Activated naive CD4-positive, alpha-beta T cell treated with anti-CD3 and anti-CD28 coated beads for 36 hours (primary cell): ENCODE data around the gene ROCK2. TPM values are rescaled to one million over a fixed set of nuclear protein-coding genes. Genes with fewer than 3 reads are reported as not detected.

Experiments used
- CTCF ChIA-PET: fragments of 350-600 bp; sonication (Branson Sonifier 250); formaldehyde crosslinking; loops from one replicate; lab custom pipeline; 2021; ENCODE audit warnings: antibody characterized with exemption; lab: Charles Lee
- DNase-seq: peaks from one replicate; pipeline ENCODE4 v3.0.0-alpha.2; 2020
- H3K27ac Mint-ChIP-seq: one replicate; pipeline ENCODE4 v1.8.0; 2021; ENCODE audit warnings: mild to moderate bottlenecking, mixed read lengths
- H3K27me3 Mint-ChIP-seq: one replicate; pipeline ENCODE4 v1.8.0; 2021; ENCODE audit warnings: low read depth, mixed read lengths
- H3K36me3 Mint-ChIP-seq: one replicate; pipeline ENCODE4 v1.8.0; 2021; ENCODE audit warnings: low read depth, mixed read lengths
- H3K4me1 Mint-ChIP-seq: one replicate; pipeline ENCODE4 v1.8.0; 2021; ENCODE audit warnings: low read depth, mixed read lengths
- H3K4me3 Mint-ChIP-seq: one replicate; pipeline ENCODE4 v1.8.0; 2021; ENCODE audit warnings: mild to moderate bottlenecking, moderate library complexity, mixed read lengths
- H3K9me3 Mint-ChIP-seq: one replicate; pipeline ENCODE4 v1.8.0; 2021; ENCODE audit warnings: mixed read lengths
- intact Hi-C: fragments of 100-400 bp; cut with micrococcal nuclease; formaldehyde crosslinking; loops from one replicate; pipeline ENCODE4 v1.15.1; 2023
- total RNA-seq, 2 experiments: library from RNA; stranded (reverse); gene quantifications; one replicate each; pipeline ENCODE4 v1.2.3, GENCODE V29; 2021

Gene ROCK2
- total RNA-seq = 1 to 10 TPM; 8.4 to 9.4 TPM

- Mint-ChIP-seq H3K27ac (peak within 1 kb of the TSS; percentile 85), H3K9me3 (no peaks in the 10 kb centered on the region), H3K4me1 (peaks cover 29% of the 10 kb centered on the region), H3K4me3 (peak within 1 kb of the TSS; percentile 99), H3K27me3 (no peaks in the 10 kb centered on the region), H3K36me3 (peaks cover 2% of the 10 kb centered on the region)
- CTCF ChIA-PET = interaction anchor here (0.6 to 1.4 kb wide), 3 partner anchors 73 to 212 kb away, joined by 3 read pairs; no protein-coding TSS in a partner anchor
- DNase-seq = peak; percentile 72
- intact Hi-C loops = loop anchor here (1.0 to 10.0 kb wide), 5 partner anchors 110 to 532 kb away; partner anchors contain the start of genes PDIA6 and SLC66A3
Observed at GRCh38 chr2:11344342-11344955, at the start of gene ROCK2. Gene ROCK2 (minus strand): TSS chr2:11344636. CDS start chr2:11344136, 500 bp downstream.

DNA sequence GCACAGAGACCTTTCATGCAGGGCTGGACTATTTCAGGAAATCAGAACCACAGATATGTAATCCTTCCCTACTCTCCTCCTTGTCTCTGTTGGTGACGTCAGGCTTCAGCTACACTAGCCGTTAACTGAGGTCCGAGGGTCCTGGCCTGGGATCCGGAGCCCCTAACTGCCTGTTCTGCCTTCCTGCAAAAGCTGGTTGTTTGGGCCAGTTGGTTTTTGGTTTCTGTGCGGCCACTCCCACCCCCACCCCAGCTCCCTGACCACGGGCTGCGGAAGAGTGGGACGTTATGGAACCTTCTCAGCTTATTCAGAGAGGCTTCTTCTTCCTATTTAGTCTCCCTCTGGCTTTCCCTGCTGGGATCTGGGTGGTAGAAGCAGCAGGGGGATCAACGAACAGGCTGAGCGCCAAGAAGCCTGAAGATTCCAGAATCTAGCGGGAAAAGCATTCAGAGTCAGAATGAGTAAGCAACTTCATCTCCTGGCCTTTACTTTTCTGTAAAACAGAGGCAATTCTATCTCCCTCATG lies 49.3 kb upstream of the ROCK2 start:
- CTCF ChIA-PET = interaction anchor here (1.5 kb wide), 1 partner anchor 24 kb away, joined by 3 read pairs; no protein-coding TSS in a partner anchor
- H3K4me1 Mint-ChIP-seq = no peaks in the 10 kb centered on the region
- intact Hi-C loops = no loop called here

DNA sequence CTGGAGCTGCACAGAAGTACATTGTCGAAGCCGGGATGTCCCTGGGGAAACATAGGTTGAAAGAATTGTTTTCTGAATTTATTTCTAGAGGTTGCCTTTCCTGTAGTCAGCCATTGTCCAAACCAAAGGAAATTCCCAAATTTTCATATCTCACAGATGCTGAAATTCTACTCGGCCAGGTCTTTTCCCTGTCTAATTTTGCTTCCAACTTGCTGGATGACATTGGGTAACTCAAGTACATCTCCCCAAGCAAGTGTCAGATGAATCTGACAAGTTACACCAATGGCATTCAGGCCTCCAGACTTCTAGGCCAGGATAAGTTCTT lies 47.5 kb upstream of the ROCK2 start:
- H3K4me3 Mint-ChIP-seq = no peak overlapping the region
- no peak overlapping the region for H3K27ac Mint-ChIP-seq
- no peak for DNase-seq
- H3K36me3 Mint-ChIP-seq = no peaks in the 10 kb centered on the region
- H3K9me3 Mint-ChIP-seq = no peaks in the 10 kb centered on the region
- H3K27me3 Mint-ChIP-seq = peaks cover 3% of the 10 kb centered on the region
- no peaks in the 10 kb centered on the region for H3K4me1 Mint-ChIP-seq
- CTCF ChIA-PET = no interaction called here
- intact Hi-C loops = no loop called here

More for the DNA sequence above, 49.3 kb upstream of the ROCK2 start:
- H3K9me3 Mint-ChIP-seq = no peaks in the 10 kb centered on the region
- no peaks in the 10 kb centered on the region for H3K36me3 Mint-ChIP-seq
- H3K27ac Mint-ChIP-seq = no peak overlapping the region
- peaks cover 3% of the 10 kb centered on the region for H3K27me3 Mint-ChIP-seq
- H3K4me3 Mint-ChIP-seq = no peak overlapping the region
- no peak for DNase-seq

- intact Hi-C loops = no loop called here
- no peak for DNase-seq
- Mint-ChIP-seq H3K9me3 (no peaks in the 10 kb centered on the region), H3K27ac (no peak overlapping the region), H3K4me3 (no peak overlapping the region), H3K4me1 (no peaks in the 10 kb centered on the region), H3K27me3 (peaks cover 3% of the 10 kb centered on the region), H3K36me3 (no peaks in the 10 kb centered on the region)
- CTCF ChIA-PET = no interaction called here
Observed at GRCh38 chr2:11390399-11390658, 45.9 kb upstream of the ROCK2 start.

DNA sequence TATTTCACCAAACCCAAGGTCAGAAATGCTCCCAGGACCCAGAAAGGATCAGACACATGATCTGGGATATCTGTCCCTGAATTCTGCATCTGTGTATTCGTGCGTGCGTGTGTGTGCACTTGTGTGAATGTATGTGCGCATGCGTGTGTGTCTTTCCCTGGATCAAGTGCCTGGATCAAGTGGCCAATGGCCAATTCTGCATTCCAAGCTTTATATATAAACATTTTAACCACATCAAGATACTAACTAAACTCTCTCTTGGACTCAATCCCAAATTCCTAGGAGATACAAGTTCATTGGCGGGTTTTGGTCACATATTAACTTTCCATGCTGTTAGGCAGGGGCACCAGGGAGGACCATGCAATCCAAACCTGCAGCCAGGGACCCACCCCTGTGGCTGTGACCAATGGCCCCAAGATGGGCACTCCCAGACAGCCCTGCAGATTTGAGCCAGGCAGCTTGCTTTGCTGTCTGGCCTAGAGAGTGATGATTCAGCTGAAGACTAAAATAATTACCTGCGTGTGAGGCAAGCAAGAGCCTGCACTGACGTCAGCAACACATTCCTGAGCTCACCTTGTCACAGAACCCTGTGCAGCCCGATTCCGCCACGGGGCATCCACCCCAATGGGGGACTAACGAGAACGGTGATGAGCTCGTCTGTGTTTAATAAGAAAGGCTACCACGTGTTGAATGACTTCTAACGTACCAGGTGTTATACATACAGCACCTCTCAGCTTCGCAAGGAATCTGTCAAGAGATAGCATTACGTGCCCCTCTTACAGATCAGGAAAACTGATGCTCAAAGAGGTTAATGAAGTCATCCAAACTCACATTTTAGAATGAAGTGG lies 45.3 kb upstream of the ROCK2 start:
- no peak overlapping the region for H3K4me3 Mint-ChIP-seq
- H3K36me3 Mint-ChIP-seq = no peaks in the 10 kb centered on the region
- DNase-seq = no peak
- no peaks in the 10 kb centered on the region for H3K9me3 Mint-ChIP-seq
- intact Hi-C loops = no loop called here
- H3K27me3 Mint-ChIP-seq = peaks cover 3% of the 10 kb centered on the region
- H3K4me1 Mint-ChIP-seq = no peaks in the 10 kb centered on the region
- CTCF ChIA-PET = no interaction called here
- no peak overlapping the region for H3K27ac Mint-ChIP-seq

DNA sequence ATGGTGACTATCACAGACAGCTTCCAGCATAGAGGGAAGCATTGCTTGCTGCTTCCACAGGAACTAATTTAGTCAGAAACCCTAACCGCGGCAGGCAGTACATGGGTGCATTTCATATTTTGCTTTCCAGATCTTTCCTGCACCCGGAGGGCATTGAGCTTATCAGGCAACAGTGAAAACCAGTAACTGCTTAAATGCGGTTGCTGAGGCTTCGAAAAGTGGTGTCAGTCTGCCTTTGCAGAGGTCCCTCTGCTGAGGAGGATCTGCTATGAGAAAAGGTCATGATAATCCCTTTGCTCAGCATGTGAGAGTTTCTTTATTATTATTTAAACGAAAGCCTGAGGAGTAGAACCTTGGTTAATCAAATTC lies 44.6 kb upstream of the ROCK2 start:
- H3K36me3 Mint-ChIP-seq = no peaks in the 10 kb centered on the region
- no peaks in the 10 kb centered on the region for H3K9me3 Mint-ChIP-seq
- H3K4me3 Mint-ChIP-seq = no peak overlapping the region
- intact Hi-C loops = no loop called here
- DNase-seq = no peak
- no peaks in the 10 kb centered on the region for H3K4me1 Mint-ChIP-seq
- H3K27me3 Mint-ChIP-seq = peaks cover 3% of the 10 kb centered on the region
- CTCF ChIA-PET = interaction anchor here (1.2 kb wide), 1 partner anchor 264 kb away, joined by 3 read pairs; no protein-coding TSS in a partner anchor
- no peak overlapping the region for H3K27ac Mint-ChIP-seq

DNA sequence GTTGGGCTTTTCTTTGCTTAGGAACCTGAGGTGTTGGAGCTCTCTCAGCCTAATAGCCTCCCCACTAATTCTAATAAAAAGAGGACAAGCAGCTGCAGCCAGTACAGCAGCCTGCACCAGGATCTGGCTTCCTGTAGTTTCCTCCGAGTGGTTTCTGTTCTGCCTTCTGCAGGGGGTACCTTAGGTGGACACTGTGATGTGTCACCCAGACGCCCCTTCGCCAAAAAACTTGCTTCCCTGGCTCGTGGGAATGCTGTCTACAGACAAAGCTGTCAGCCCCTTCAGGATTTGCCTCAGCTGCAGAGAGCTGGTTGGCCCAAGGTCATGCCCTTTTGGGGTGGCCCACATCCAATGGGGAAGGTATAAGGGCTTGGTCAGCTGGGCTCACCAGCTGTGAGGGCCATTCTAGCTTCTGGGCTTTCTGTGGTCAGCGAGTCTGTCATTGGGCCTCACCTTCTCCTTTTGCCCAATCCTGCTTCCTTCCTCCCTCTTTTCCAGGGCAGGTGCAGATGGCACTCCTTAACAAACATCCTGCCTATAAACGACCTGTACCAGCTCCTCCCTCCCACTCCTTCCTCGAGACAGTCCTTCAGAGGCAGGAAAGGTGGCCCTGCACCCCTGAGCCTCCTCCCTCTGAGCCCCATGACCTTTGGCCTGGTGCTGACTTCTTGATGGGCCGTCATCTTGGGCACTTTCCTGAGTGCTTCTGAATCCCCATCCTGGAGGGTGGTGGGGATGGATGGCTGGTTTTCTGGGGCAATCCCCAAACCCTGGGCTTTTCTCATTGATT lies 44.0 kb upstream of the ROCK2 start:
- intact Hi-C loops = no loop called here
- Mint-ChIP-seq H3K4me3 (no peak overlapping the region), H3K27ac (no peak overlapping the region), H3K36me3 (no peaks in the 10 kb centered on the region), H3K27me3 (peaks cover 3% of the 10 kb centered on the region), H3K4me1 (no peaks in the 10 kb centered on the region), H3K9me3 (no peaks in the 10 kb centered on the region)
- CTCF ChIA-PET = interaction anchor here (1.2 kb wide), 1 partner anchor 264 kb away, joined by 3 read pairs; no protein-coding TSS in a partner anchor
- DNase-seq = no peak

DNA sequence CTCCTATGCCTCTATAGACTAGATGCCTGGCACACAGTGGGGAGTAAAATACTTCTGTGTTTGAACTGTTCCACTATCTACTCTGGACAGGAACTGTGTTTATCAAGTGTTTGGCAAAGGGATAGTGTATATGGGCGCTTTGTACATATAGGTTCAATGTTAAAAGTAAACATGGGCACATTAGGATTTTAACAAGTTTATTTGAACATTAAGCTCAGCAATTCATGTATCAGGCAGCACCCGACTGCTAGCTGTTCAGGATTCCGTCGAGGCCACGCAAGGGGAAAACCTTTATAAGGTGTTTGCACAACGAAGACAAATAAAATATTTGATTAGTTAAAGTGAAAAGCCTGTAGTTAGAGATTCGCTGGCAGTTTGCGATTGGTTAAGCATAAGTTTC lies 43.4 kb upstream of the ROCK2 start:
- Mint-ChIP-seq H3K4me1 (no peaks in the 10 kb centered on the region), H3K27ac (no peak overlapping the region), H3K9me3 (no peaks in the 10 kb centered on the region), H3K4me3 (no peak overlapping the region), H3K36me3 (no peaks in the 10 kb centered on the region), H3K27me3 (peaks cover 3% of the 10 kb centered on the region)
- DNase-seq = no peak
- CTCF ChIA-PET = interaction anchor here (1.2 kb wide), 1 partner anchor 263 kb away, joined by 3 read pairs; no protein-coding TSS in a partner anchor
- intact Hi-C loops = no loop called here

DNA sequence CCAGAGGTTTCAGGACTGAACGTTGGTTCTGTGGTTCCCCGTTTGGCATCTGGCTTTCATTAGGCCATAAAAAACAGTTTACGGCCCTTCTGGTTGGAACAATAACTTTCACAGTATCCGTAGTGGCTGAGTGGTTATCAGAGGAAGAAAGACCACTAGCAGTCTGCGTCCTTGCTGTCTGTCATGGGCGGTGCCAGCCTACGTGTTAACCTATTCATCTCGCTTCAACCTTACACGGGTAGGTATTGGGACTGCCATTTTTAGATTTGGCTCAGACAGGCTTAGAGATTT lies 42.6 kb upstream of the ROCK2 start:
- intact Hi-C loops = no loop called here
- DNase-seq = no peak
- CTCF ChIA-PET = no interaction called here
- no peaks in the 10 kb centered on the region for H3K36me3 Mint-ChIP-seq
- no peak overlapping the region for H3K4me3 Mint-ChIP-seq
- no peaks in the 10 kb centered on the region for H3K4me1 Mint-ChIP-seq
- no peaks in the 10 kb centered on the region for H3K9me3 Mint-ChIP-seq
- H3K27me3 Mint-ChIP-seq = peaks cover 3% of the 10 kb centered on the region
- no peak overlapping the region for H3K27ac Mint-ChIP-seq

DNA sequence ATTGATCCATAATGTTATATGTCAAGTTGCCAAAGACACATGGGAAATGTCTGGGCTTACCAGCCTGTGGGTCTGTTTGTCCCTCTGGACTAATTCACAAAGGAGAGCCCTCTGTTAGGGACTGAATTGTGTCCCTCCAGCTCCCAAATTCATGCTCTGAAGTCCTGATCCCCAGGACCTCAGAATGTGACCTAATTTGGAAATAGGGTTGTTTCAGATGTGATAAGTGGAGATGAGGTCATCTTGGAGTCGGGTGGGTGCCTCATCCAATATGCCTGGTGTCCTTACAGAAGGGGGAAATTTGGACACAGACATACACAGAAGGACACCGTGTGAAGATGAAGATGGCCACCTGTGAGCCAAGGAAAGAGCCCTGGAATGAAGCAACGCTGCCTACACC lies 41.4 kb upstream of the ROCK2 start:
- DNase-seq = no peak
- no peaks in the 10 kb centered on the region for H3K27me3 Mint-ChIP-seq
- no peak overlapping the region for H3K4me3 Mint-ChIP-seq
- no peaks in the 10 kb centered on the region for H3K4me1 Mint-ChIP-seq
- H3K27ac Mint-ChIP-seq = no peak overlapping the region
- H3K36me3 Mint-ChIP-seq = no peaks in the 10 kb centered on the region
- CTCF ChIA-PET = no interaction called here
- H3K9me3 Mint-ChIP-seq = no peaks in the 10 kb centered on the region
- intact Hi-C loops = no loop called here

- intact Hi-C loops = no loop called here
- H3K9me3 Mint-ChIP-seq = no peaks in the 10 kb centered on the region
- no peaks in the 10 kb centered on the region for H3K27me3 Mint-ChIP-seq
- no peaks in the 10 kb centered on the region for H3K4me1 Mint-ChIP-seq
- no peaks in the 10 kb centered on the region for H3K36me3 Mint-ChIP-seq
- no peak for DNase-seq
- H3K27ac Mint-ChIP-seq = no peak overlapping the region
- CTCF ChIA-PET = no interaction called here
- H3K4me3 Mint-ChIP-seq = no peak overlapping the region
Observed at GRCh38 chr2:11385216-11385615, 40.8 kb upstream of the ROCK2 start.

DNA sequence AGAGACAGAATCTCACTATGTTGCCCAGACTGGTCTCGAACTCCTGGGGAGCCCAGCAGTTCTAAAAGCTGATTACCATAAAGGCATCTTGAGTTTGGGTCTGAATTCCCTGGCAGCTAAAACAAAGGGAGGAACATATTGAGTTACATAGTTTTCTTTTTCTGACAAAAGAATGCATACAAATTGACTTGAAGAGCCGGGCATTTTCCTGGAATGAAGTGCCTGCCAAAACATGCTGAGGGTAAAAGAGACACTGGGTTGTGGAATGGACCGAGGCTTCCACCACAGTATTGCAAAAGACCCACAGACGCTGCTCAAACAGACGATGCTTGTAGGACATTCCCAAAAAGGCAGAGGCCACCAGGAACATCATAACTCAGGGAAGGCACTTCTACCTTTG lies 35.1 kb upstream of the ROCK2 start:
- no peaks in the 10 kb centered on the region for H3K27me3 Mint-ChIP-seq
- no peaks in the 10 kb centered on the region for H3K36me3 Mint-ChIP-seq
- intact Hi-C loops = no loop called here
- no peak for DNase-seq
- H3K4me1 Mint-ChIP-seq = no peaks in the 10 kb centered on the region
- H3K4me3 Mint-ChIP-seq = no peak overlapping the region
- no peak overlapping the region for H3K27ac Mint-ChIP-seq
- CTCF ChIA-PET = no interaction called here
- H3K9me3 Mint-ChIP-seq = no peaks in the 10 kb centered on the region
